Left ventricle myocardium superior (tissue), 1 donor: ENCODE data around the gene COL27A1. TPM values are rescaled to one million over a fixed set of nuclear protein-coding genes. Genes with fewer than 3 reads are reported as not detected.

ENCODE experiments used
- ATAC-seq: fragments of 200-7000 bp; cut with Tn5 transposase; one replicate; pipeline ENCODE4 v1.9.1; 2020; ENCODE audit warnings: mild to moderate bottlenecking, moderate library complexity
- DNase-seq: peaks from one replicate; pipeline ENCODE4 v3.0.0-alpha.2; 2020
- intact Hi-C: fragments of 100-400 bp; cut with micrococcal nuclease; formaldehyde crosslinking; loops from one replicate; pipeline ENCODE4 v1.11.0; 2022
- total RNA-seq: library from RNA; stranded (reverse); fragmentation: NEBNext Ultra II Directional; extraction: Animal tissue kit (Norgen Biotek cat#: 25700); gene quantifications from one replicate; pipeline ENCODE4 v1.2.1, GENCODE V29; 2021
- donor health status: DM: no; HTN: yes; CAD: no; lungs with severe emphysema.

Gene COL27A1
- total RNA-seq, 1 donor from 2014 or later = 11.0 TPM

- intact Hi-C loops = no loop called here
- no peak for DNase-seq
- no peak for ATAC-seq
Measured at GRCh38 chr9:114300846-114301797, 145.8 kb downstream of the COL27A1 start.

GRCh38 chr9:114301798-114302565 lies 146.6 kb downstream of the COL27A1 start:
- DNase-seq (no peak), ATAC-seq (no peak)
- intact Hi-C loops = no loop called here

GRCh38 chr9:114302727-114303126 lies 147.4 kb downstream of the COL27A1 start:
- intact Hi-C loops = no loop called here
- ATAC-seq = no peak
- no peak for DNase-seq

GRCh38 chr9:114303571-114303970 lies 148.2 kb downstream of the COL27A1 start:
- ATAC-seq (no peak), DNase-seq (no peak)
- intact Hi-C loops = no loop called here

- DNase-seq (no peak), ATAC-seq (no peak)
- intact Hi-C loops = no loop called here
Measured at GRCh38 chr9:114303977-114304376, 148.6 kb downstream of the COL27A1 start.

- no peak for ATAC-seq
- no peak for DNase-seq
- intact Hi-C loops = no loop called here
Measured at GRCh38 chr9:114304416-114305188, 149.3 kb downstream of the COL27A1 start.

- intact Hi-C loops = no loop called here
Measured at GRCh38 chr9:114307899-114308267, 152.5 kb downstream of the COL27A1 start.

GRCh38 chr9:114308361-114308950 lies 153.1 kb downstream of the COL27A1 start:
- ATAC-seq = no peak
- intact Hi-C loops = no loop called here

More at GRCh38 chr9:114307899-114308267, 152.5 kb downstream of the COL27A1 start:
- ATAC-seq (no peak), DNase-seq (no peak)

GRCh38 chr9:114309096-114309495 lies 153.8 kb downstream of the COL27A1 start:
- ATAC-seq (no peak), DNase-seq (no peak)
- intact Hi-C loops = no loop called here

More at GRCh38 chr9:114308361-114308950, 153.1 kb downstream of the COL27A1 start:
- no peak for DNase-seq

GRCh38 chr9:114310471-114311450 lies 155.4 kb downstream of the COL27A1 start:
- ATAC-seq (no peak), DNase-seq (no peak)
- intact Hi-C loops = no loop called here

- no peak for DNase-seq
- ATAC-seq = no peak
- intact Hi-C loops = no loop called here
Measured at GRCh38 chr9:114311571-114312512, 156.5 kb downstream of the COL27A1 start.

- ATAC-seq = no peak
- intact Hi-C loops = no loop called here
- no peak for DNase-seq
Measured at GRCh38 chr9:114312513-114312875, 157.2 kb downstream of the COL27A1 start.

GRCh38 chr9:114313186-114313585 lies 157.8 kb downstream of the COL27A1 start:
- intact Hi-C loops = no loop called here
- DNase-seq (no peak), ATAC-seq (no peak)

- DNase-seq (no peak), ATAC-seq (no peak)
- intact Hi-C loops = no loop called here
Measured at GRCh38 chr9:114314256-114314867, 159.0 kb downstream of the COL27A1 start.

GRCh38 chr9:114314881-114315722 lies 159.8 kb downstream of the COL27A1 start:
- DNase-seq (no peak), ATAC-seq (no peak)
- intact Hi-C loops = no loop called here
